CD4-positive, alpha-beta memory T cell (primary cell): ENCODE results near the gene SLC35F4. TPM values are rescaled to one million over a fixed set of nuclear protein-coding genes. Genes with fewer than 3 reads are reported as not detected.

Experiments used
- CTCF ChIA-PET: fragments of 350-600 bp; sonication (Branson Sonifier 250); formaldehyde crosslinking; loops from one replicate; lab custom pipeline; 2021; ENCODE audit warnings: inconsistent platforms; ENCODE audit not compliant: partially characterized antibody; lab: Charles Lee
- POLR2A ChIA-PET: fragments of 350-600 bp; sonication (Branson Sonifier 250); formaldehyde crosslinking; loops from one replicate; lab custom pipeline; 2021; ENCODE audit not compliant: partially characterized antibody; lab: Charles Lee
- DNase-seq, 5 donors: peaks; one replicate each; pipeline versions ENCODE4 v3.0.0 to v3.0.0-alpha.2; 2020 to 2022; ENCODE audit warnings: mixed read lengths in 1 of 5
- H3K27ac ChIP-seq: one replicate; pipeline ENCODE4 v1.7.0; 2013; ENCODE audit warnings: low read depth, low read length
- H3K27me3 ChIP-seq: 2 replicates; pipeline ENCODE4 v1.7.0; 2013; ENCODE audit warnings: mild to moderate bottlenecking, low read length, moderate library complexity; ENCODE audit not compliant: insufficient read depth
- H3K36me3 ChIP-seq: 2 replicates; pipeline ENCODE4 v1.7.0; 2013; ENCODE audit warnings: mild to moderate bottlenecking, low read length, moderate library complexity; ENCODE audit not compliant: insufficient read depth
- H3K4me1 ChIP-seq: 2 replicates; pipeline ENCODE4 v1.7.0; 2013; ENCODE audit warnings: mild to moderate bottlenecking, low read length, moderate library complexity; ENCODE audit not compliant: insufficient read depth
- H3K4me3 ChIP-seq, 2 donors: one replicate each; pipeline ENCODE4 v1.7.0; 2013; ENCODE audit warnings: low read length in 2 of 2, mild to moderate bottlenecking in 1 of 2
- H3K9me3 ChIP-seq, 2 donors: one replicate each; pipeline ENCODE4 v1.7.0; 2013; ENCODE audit warnings: low read length in 2 of 2, control low read depth in 1 of 2; ENCODE audit not compliant: control insufficient read depth in 1 of 2
- H3K27ac Mint-ChIP-seq, 7 donors: one replicate each; pipeline ENCODE4 v1.8.0; 2020 to 2021; ENCODE audit warnings: mixed read lengths in 7 of 7, mild to moderate bottlenecking in 6 of 7, inconsistent platforms in 3 of 7, moderate library complexity in 3 of 7
- H3K27me3 Mint-ChIP-seq, 2 donors: one replicate each; pipeline ENCODE4 v1.8.0; 2020 to 2021; ENCODE audit warnings: mixed read lengths in 2 of 2
- H3K36me3 Mint-ChIP-seq, 2 donors: one replicate each; pipeline ENCODE4 v1.8.0; 2020 to 2021; ENCODE audit warnings: mixed read lengths in 2 of 2, inconsistent platforms in 1 of 2, mild to moderate bottlenecking in 1 of 2
- H3K4me1 Mint-ChIP-seq, 4 donors: one replicate each; pipeline ENCODE4 v1.8.0; 2020 to 2021; ENCODE audit warnings: mixed read lengths in 4 of 4, mild to moderate bottlenecking in 1 of 4
- H3K4me3 Mint-ChIP-seq, 8 donors: one replicate each; pipeline ENCODE4 v1.8.0; 2020 to 2021; ENCODE audit warnings: mixed read lengths in 8 of 8, mild to moderate bottlenecking in 7 of 8, moderate library complexity in 6 of 8, inconsistent platforms in 3 of 8
- H3K9me3 Mint-ChIP-seq, 8 donors: one replicate each; pipeline ENCODE4 v1.8.0; 2020 to 2021; ENCODE audit warnings: mixed read lengths in 8 of 8, mild to moderate bottlenecking in 5 of 8, inconsistent platforms in 3 of 8, moderate library complexity in 1 of 8
- intact Hi-C: fragments of 100-400 bp; cut with micrococcal nuclease; formaldehyde crosslinking; loops from one replicate; pipeline ENCODE4 v1.15.1; 2023
- polyA plus RNA-seq, 2 donors: library from polyadenylated mRNA; unstranded; fragments of 300-500 nt; fragmentation: Illumina TruSeq; gene quantifications; one replicate each; pipeline ENCODE4 v1.2.3, GENCODE V29; 2021
- total RNA-seq, 2 experiments: library from RNA; stranded (reverse); gene quantifications; one replicate each; pipeline ENCODE4 v1.2.3, GENCODE V29; 2021

Gene SLC35F4
- total and polyA plus RNA-seq, 4 experiments from 2014 or later: not detected

- no peaks in the 10 kb centered on the region for H3K9me3 ChIP-seq
- H3K27ac Mint-ChIP-seq: no peak overlapping the region
- ChIA-PET POLR2A (no interaction called here), CTCF (no interaction called here)
- peaks cover 0 to 7% (median 0%) of the 10 kb centered on the region in 8 donors for H3K9me3 Mint-ChIP-seq
- H3K36me3 ChIP-seq: no peaks in the 10 kb centered on the region
- intact Hi-C loops: no loop called here
- H3K4me3 ChIP-seq: no peak overlapping the region
- DNase-seq: no peak
- no peaks in the 10 kb centered on the region for H3K36me3 Mint-ChIP-seq
- no peaks in the 10 kb centered on the region for H3K27me3 Mint-ChIP-seq
- H3K4me1 Mint-ChIP-seq: no peaks in the 10 kb centered on the region
- no peak overlapping the region for H3K4me3 Mint-ChIP-seq
- no peaks in the 10 kb centered on the region for H3K4me1 ChIP-seq
- H3K27me3 ChIP-seq: no peaks in the 10 kb centered on the region
- H3K27ac ChIP-seq: no peak overlapping the region
These were observed 117.6 kb downstream of the SLC35F4 start for GRCh38 chr14:57748279-57748678.

GRCh38 chr14:57747036-57747435 lies 118.9 kb downstream of the SLC35F4 start:
- no peaks in the 10 kb centered on the region for H3K36me3 ChIP-seq
- Mint-ChIP-seq H3K9me3 (peaks cover 0 to 10% (median 2%) of the 10 kb centered on the region in 8 donors), H3K4me3 (no peak overlapping the region), H3K4me1 (no peaks in the 10 kb centered on the region), H3K36me3 (no peaks in the 10 kb centered on the region), H3K27me3 (no peaks in the 10 kb centered on the region), H3K27ac (no peak overlapping the region)
- POLR2A ChIA-PET: no interaction called here
- no peaks in the 10 kb centered on the region for H3K4me1 ChIP-seq
- no peaks in the 10 kb centered on the region for H3K27me3 ChIP-seq
- H3K4me3 ChIP-seq: no peak overlapping the region
- H3K27ac ChIP-seq: no peak overlapping the region
- H3K9me3 ChIP-seq: no peaks in the 10 kb centered on the region
- intact Hi-C loops: no loop called here
- CTCF ChIA-PET: no interaction called here
- no peak for DNase-seq

- H3K9me3 Mint-ChIP-seq: peaks cover 0 to 11% (median 2%) of the 10 kb centered on the region in 8 donors
- Histone ChIP-seq H3K4me1 (no peaks in the 10 kb centered on the region), H3K4me3 (no peak overlapping the region), H3K27ac (no peak overlapping the region), H3K36me3 (no peaks in the 10 kb centered on the region), H3K9me3 (no peaks in the 10 kb centered on the region), H3K27me3 (no peaks in the 10 kb centered on the region)
- H3K4me3 Mint-ChIP-seq: no peak overlapping the region
- H3K36me3 Mint-ChIP-seq: no peaks in the 10 kb centered on the region
- H3K27ac Mint-ChIP-seq: no peak overlapping the region
- ChIA-PET CTCF (no interaction called here), POLR2A (no interaction called here)
- no peak for DNase-seq
- intact Hi-C loops: no loop called here
- H3K27me3 Mint-ChIP-seq: no peaks in the 10 kb centered on the region
- H3K4me1 Mint-ChIP-seq: no peaks in the 10 kb centered on the region
These were observed 119.3 kb downstream of the SLC35F4 start for GRCh38 chr14:57746563-57746962.

GRCh38 chr14:57739516-57739915 lies 126.4 kb downstream of the SLC35F4 start:
- Mint-ChIP-seq H3K27me3 (no peaks in the 10 kb centered on the region), H3K36me3 (no peaks in the 10 kb centered on the region), H3K27ac (no peak overlapping the region), H3K4me3 (no peak overlapping the region), H3K9me3 (peaks cover 0 to 17% (median 3%) of the 10 kb centered on the region in 8 donors), H3K4me1 (no peaks in the 10 kb centered on the region)
- intact Hi-C loops: no loop called here
- Histone ChIP-seq H3K27ac (no peak overlapping the region), H3K4me3 (no peak overlapping the region), H3K27me3 (no peaks in the 10 kb centered on the region), H3K9me3 (no peaks in the 10 kb centered on the region), H3K4me1 (no peaks in the 10 kb centered on the region), H3K36me3 (no peaks in the 10 kb centered on the region)
- CTCF ChIA-PET: no interaction called here
- POLR2A ChIA-PET: no interaction called here
- DNase-seq: no peak

GRCh38 chr14:57737598-57737997 lies 128.3 kb downstream of the SLC35F4 start:
- Histone ChIP-seq H3K4me1 (no peaks in the 10 kb centered on the region), H3K27ac (no peak overlapping the region), H3K36me3 (no peaks in the 10 kb centered on the region), H3K27me3 (no peaks in the 10 kb centered on the region), H3K9me3 (no peaks in the 10 kb centered on the region), H3K4me3 (no peak overlapping the region)
- no peaks in the 10 kb centered on the region for H3K27me3 Mint-ChIP-seq
- no peak overlapping the region for H3K4me3 Mint-ChIP-seq
- no peaks in the 10 kb centered on the region for H3K4me1 Mint-ChIP-seq
- no peak overlapping the region for H3K27ac Mint-ChIP-seq
- no peaks in the 10 kb centered on the region for H3K36me3 Mint-ChIP-seq
- DNase-seq: no peak
- ChIA-PET POLR2A (no interaction called here), CTCF (no interaction called here)
- peaks cover 0 to 12% (median 3%) of the 10 kb centered on the region in 8 donors for H3K9me3 Mint-ChIP-seq
- intact Hi-C loops: no loop called here

GRCh38 chr14:57736391-57736790 lies 129.5 kb downstream of the SLC35F4 start:
- H3K27me3 ChIP-seq: no peaks in the 10 kb centered on the region
- Mint-ChIP-seq H3K4me1 (no peaks in the 10 kb centered on the region), H3K4me3 (no peak overlapping the region), H3K9me3 (peaks cover 0 to 8% (median 2%) of the 10 kb centered on the region in 8 donors), H3K27ac (no peak overlapping the region), H3K36me3 (no peaks in the 10 kb centered on the region), H3K27me3 (no peaks in the 10 kb centered on the region)
- no peaks in the 10 kb centered on the region for H3K36me3 ChIP-seq
- no peaks in the 10 kb centered on the region for H3K9me3 ChIP-seq
- no peak overlapping the region for H3K4me3 ChIP-seq
- ChIA-PET POLR2A (no interaction called here), CTCF (interaction anchor here (0.6 kb wide), 1 partner anchor 16 kb away, joined by 3 read pairs; no protein-coding TSS in a partner anchor)
- intact Hi-C loops: no loop called here
- no peak overlapping the region for H3K27ac ChIP-seq
- DNase-seq: no peak
- H3K4me1 ChIP-seq: no peaks in the 10 kb centered on the region

GRCh38 chr14:57735276-57735675 lies 130.6 kb downstream of the SLC35F4 start:
- no peak overlapping the region for H3K4me3 Mint-ChIP-seq
- no peak for DNase-seq
- no peaks in the 10 kb centered on the region for H3K27me3 Mint-ChIP-seq
- H3K9me3 Mint-ChIP-seq: peaks cover 0 to 7% (median 0%) of the 10 kb centered on the region in 8 donors
- H3K27me3 ChIP-seq: no peaks in the 10 kb centered on the region
- H3K27ac ChIP-seq: no peak overlapping the region
- intact Hi-C loops: no loop called here
- H3K4me3 ChIP-seq: no peak overlapping the region
- H3K4me1 ChIP-seq: no peaks in the 10 kb centered on the region
- H3K36me3 ChIP-seq: no peaks in the 10 kb centered on the region
- POLR2A ChIA-PET: no interaction called here
- no peaks in the 10 kb centered on the region for H3K4me1 Mint-ChIP-seq
- CTCF ChIA-PET: no interaction called here
- H3K27ac Mint-ChIP-seq: no peak overlapping the region
- no peaks in the 10 kb centered on the region for H3K36me3 Mint-ChIP-seq
- H3K9me3 ChIP-seq: no peaks in the 10 kb centered on the region
